Panc1 (cell line): ENCODE results near the gene ITGB5. TPM values are rescaled to one million over a fixed set of nuclear protein-coding genes. Genes with fewer than 3 reads are reported as not detected.

Experiments used
- ATAC-seq: fragments of 200-7000 bp; cut with Tn5 transposase; 2 replicates; pipeline ENCODE4 v1.9.1; 2020; ENCODE audit warnings: mild to moderate bottlenecking, moderate library complexity
- BruUV-seq: library from RNA; stranded (reverse); fragments of 400-500 nt; replicated peaks from 2 replicates; lab custom pipeline; 2021; lab: Mats Ljungman, UMichigan
- CTCF ChIA-PET: fragments of 300-600 bp; sonication (Branson Sonifier 250); formaldehyde crosslinking; loops from one replicate; lab custom pipeline; 2022; ENCODE audit warnings: antibody characterized with exemption; lab: Charles Lee
- POLR2A ChIA-PET: fragments of 300-600 bp; sonication (Branson Sonifier 250); formaldehyde crosslinking; loops from one replicate; lab custom pipeline; 2022; ENCODE audit warnings: antibody characterized with exemption; lab: Charles Lee
- DNase-seq: peaks from one replicate; pipeline ENCODE4 v3.0.0-alpha.2; 2010; ENCODE audit warnings: low read depth, low spot score
- H3K27ac ChIP-seq: 2 replicates; pipeline ENCODE4 v1.5.1; 2011; ENCODE audit warnings: mild to moderate bottlenecking, low read length, inconsistent platforms
- H3K27me3 ChIP-seq: fragments of 200-500 bp; sonication (Bioruptor generic); 2 replicates; pipeline ENCODE4 v1.6.0; 2014; ENCODE audit warnings: low read length, inconsistent platforms; ENCODE audit not compliant: control insufficient read depth, insufficient read depth
- H3K36me3 ChIP-seq: fragments of 200-500 bp; sonication (Bioruptor generic); 2 replicates; pipeline ENCODE4 v1.5.1; 2014; ENCODE audit warnings: inconsistent platforms, mild to moderate bottlenecking, low read length, moderate library complexity; ENCODE audit not compliant: control insufficient read depth, insufficient read depth
- H3K4me1 ChIP-seq: 2 replicates; pipeline ENCODE4 v1.5.1; 2011; ENCODE audit warnings: inconsistent platforms, mild to moderate bottlenecking, low read length, moderate library complexity; ENCODE audit not compliant: control insufficient read depth, insufficient read depth
- H3K4me3 ChIP-seq, 2 experiments: 2 replicates each; pipeline ENCODE4 v1.5.1; 2011 to 2012; ENCODE audit warnings: low read depth in 2 of 2, low read length in 2 of 2, mild to moderate bottlenecking in 2 of 2, inconsistent platforms in 1 of 2, moderate library complexity in 1 of 2
- H3K9me3 ChIP-seq: fragments of 200-500 bp; sonication (Bioruptor generic); 2 replicates; pipeline ENCODE4 v1.5.1; 2014; ENCODE audit warnings: low read depth, mild to moderate bottlenecking, inconsistent platforms, low read length, moderate library complexity; ENCODE audit not compliant: control insufficient read depth, insufficient read depth
- POLR2AphosphoS5 ChIP-seq: IDR thresholded peaks from 2 replicates; pipeline ENCODE4 v1.6.1; 2012; ENCODE audit warnings: mild to moderate bottlenecking, low read depth, low read length, moderate library complexity
- SIN3A ChIP-seq: IDR thresholded peaks from 2 replicates; pipeline ENCODE4 v1.6.1; 2012; ENCODE audit warnings: low read depth, mild to moderate bottlenecking, low read length, moderate library complexity, borderline replicate concordance; ENCODE audit not compliant: insufficient read depth
- TCF7L2 ChIP-seq: IDR thresholded peaks from 2 replicates; pipeline ENCODE4 v1.6.1; 2011; ENCODE audit warnings: mild to moderate bottlenecking, low read depth, low read length, inconsistent platforms
- in situ Hi-C: cut with HindIII; loops from 2 replicates; pipeline ENCODE4 v1.10.0; 2016; ENCODE audit warnings: low sequenced_read_pairs, low pct_unique_long_range_greater_than_20kb
- intact Hi-C: fragments of 100-400 bp; cut with micrococcal nuclease; formaldehyde crosslinking; loops from one replicate; pipeline ENCODE4 v1.10.0; 2022; ENCODE audit not compliant: unreplicated experiment
- total RNA-seq: library from RNA; stranded (reverse); gene quantifications from one replicate; pipeline ENCODE4 v1.2.1, GENCODE V29; 2021; ENCODE audit not compliant: unreplicated experiment
- TF ChIP-seq, protein P1 (sequence below): fragments of 450-650 bp; IDR thresholded peaks from 2 replicates; pipeline ENCODE4 v1.5.1; 2017; ENCODE audit warnings: mild to moderate bottlenecking
- TF ChIP-seq, protein P2 (sequence below), 2 experiments: IDR thresholded peaks; 2 replicates each; pipeline ENCODE4 v1.6.1; 2011 to 2012; ENCODE audit warnings: low read depth in 2 of 2, control low read depth in 1 of 2, low read length in 1 of 2, mild to moderate bottlenecking in 1 of 2, moderate library complexity in 1 of 2; ENCODE audit not compliant: insufficient read depth in 1 of 2

Gene ITGB5
- total RNA-seq, 1 experiment from 2014 or later, result 446 TPM

DNA sequence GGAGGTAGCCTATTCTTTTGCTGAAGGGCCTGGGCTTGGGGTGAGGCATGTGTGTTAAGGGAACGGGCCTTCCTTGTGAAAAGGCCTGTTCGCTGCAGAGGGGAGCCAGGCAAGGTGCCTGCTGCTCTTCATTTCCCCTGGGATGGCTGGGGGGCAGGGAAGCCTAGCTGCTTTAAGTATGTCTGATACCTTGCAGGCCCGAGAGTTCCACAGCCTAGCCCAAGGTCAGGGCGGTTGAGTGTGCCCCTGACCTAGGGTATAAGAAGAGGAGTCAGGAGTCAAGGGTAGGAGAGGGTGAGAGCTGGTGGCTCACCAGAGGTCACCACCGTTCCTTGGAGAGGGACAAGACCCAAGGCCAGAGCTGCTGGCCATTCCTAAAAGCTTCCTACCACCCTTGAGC lies 110.3 kb downstream of the ITGB5 start:
- no TSS peak for BruUV-seq
- no peak overlapping the region for H3K4me3 ChIP-seq
- no peak for TF ChIP-seq SIN3A
- TF ChIP-seq, protein P1, sequence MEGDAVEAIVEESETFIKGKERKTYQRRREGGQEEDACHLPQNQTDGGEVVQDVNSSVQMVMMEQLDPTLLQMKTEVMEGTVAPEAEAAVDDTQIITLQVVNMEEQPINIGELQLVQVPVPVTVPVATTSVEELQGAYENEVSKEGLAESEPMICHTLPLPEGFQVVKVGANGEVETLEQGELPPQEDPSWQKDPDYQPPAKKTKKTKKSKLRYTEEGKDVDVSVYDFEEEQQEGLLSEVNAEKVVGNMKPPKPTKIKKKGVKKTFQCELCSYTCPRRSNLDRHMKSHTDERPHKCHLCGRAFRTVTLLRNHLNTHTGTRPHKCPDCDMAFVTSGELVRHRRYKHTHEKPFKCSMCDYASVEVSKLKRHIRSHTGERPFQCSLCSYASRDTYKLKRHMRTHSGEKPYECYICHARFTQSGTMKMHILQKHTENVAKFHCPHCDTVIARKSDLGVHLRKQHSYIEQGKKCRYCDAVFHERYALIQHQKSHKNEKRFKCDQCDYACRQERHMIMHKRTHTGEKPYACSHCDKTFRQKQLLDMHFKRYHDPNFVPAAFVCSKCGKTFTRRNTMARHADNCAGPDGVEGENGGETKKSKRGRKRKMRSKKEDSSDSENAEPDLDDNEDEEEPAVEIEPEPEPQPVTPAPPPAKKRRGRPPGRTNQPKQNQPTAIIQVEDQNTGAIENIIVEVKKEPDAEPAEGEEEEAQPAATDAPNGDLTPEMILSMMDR, result no peak
- TF ChIP-seq POLR2AphosphoS5, result no peak
- TF ChIP-seq TCF7L2, result no peak
- TF ChIP-seq, protein P2, sequence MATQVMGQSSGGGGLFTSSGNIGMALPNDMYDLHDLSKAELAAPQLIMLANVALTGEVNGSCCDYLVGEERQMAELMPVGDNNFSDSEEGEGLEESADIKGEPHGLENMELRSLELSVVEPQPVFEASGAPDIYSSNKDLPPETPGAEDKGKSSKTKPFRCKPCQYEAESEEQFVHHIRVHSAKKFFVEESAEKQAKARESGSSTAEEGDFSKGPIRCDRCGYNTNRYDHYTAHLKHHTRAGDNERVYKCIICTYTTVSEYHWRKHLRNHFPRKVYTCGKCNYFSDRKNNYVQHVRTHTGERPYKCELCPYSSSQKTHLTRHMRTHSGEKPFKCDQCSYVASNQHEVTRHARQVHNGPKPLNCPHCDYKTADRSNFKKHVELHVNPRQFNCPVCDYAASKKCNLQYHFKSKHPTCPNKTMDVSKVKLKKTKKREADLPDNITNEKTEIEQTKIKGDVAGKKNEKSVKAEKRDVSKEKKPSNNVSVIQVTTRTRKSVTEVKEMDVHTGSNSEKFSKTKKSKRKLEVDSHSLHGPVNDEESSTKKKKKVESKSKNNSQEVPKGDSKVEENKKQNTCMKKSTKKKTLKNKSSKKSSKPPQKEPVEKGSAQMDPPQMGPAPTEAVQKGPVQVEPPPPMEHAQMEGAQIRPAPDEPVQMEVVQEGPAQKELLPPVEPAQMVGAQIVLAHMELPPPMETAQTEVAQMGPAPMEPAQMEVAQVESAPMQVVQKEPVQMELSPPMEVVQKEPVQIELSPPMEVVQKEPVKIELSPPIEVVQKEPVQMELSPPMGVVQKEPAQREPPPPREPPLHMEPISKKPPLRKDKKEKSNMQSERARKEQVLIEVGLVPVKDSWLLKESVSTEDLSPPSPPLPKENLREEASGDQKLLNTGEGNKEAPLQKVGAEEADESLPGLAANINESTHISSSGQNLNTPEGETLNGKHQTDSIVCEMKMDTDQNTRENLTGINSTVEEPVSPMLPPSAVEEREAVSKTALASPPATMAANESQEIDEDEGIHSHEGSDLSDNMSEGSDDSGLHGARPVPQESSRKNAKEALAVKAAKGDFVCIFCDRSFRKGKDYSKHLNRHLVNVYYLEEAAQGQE (IDR thresholded peaks at IDR 0.05; ENCODE audit: insufficient read depth in 1 of 2, low read depth in 2 of 2, low read length in 1 of 2), result no peak
- ChIA-PET POLR2A (no interaction called here), CTCF (no interaction called here)
- intact Hi-C loops (no loop called here), in situ Hi-C loops (no loop called here)
- no peak overlapping the region for H3K27ac ChIP-seq
- no peak for DNase-seq
- H3K9me3 ChIP-seq, result no peaks in the 10 kb centered on the region
- ATAC-seq, result no peak
- H3K36me3 ChIP-seq, result no peaks in the 10 kb centered on the region
- H3K27me3 ChIP-seq, result no peaks in the 10 kb centered on the region
- peaks cover 38% of the 10 kb centered on the region for H3K4me1 ChIP-seq

DNA sequence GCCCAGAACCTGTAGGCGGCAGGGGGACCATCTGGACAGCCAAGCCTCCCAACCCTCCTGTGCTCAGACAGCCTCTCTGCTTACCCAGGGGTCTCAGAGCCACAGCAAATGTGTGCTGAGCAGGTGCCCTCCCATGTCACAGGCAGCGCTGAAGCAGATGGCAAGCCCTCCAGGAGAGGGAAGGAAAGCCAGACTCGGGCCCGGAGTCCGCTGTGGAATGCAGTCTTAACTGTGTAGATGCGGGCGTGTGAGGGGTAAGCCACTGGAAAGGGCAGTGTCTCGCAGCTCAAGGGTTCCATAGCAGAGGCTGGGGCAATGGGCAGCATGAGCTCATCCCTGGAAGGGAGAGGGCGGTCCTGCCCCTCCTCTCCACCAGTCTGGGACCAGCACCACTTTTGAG lies 111.3 kb downstream of the ITGB5 start:
- peaks cover 30% of the 10 kb centered on the region for H3K4me1 ChIP-seq
- intact Hi-C loops, result no loop called here
- in situ Hi-C loops, result no loop called here
- no peak for TF ChIP-seq TCF7L2
- TF ChIP-seq, protein P1, result no peak
- no peak for TF ChIP-seq POLR2AphosphoS5
- TF ChIP-seq, protein P2 (IDR thresholded peaks at IDR 0.05; ENCODE audit: insufficient read depth in 1 of 2, low read depth in 2 of 2, low read length in 1 of 2), result no peak
- TF ChIP-seq SIN3A, result no peak
- no peaks in the 10 kb centered on the region for H3K9me3 ChIP-seq
- no peaks in the 10 kb centered on the region for H3K36me3 ChIP-seq
- H3K27ac ChIP-seq, result no peak overlapping the region; the same call in 1 of the 2 replicates
- DNase-seq (no peak), ATAC-seq (no peak)
- no TSS peak for BruUV-seq
- no peaks in the 10 kb centered on the region for H3K27me3 ChIP-seq
- CTCF ChIA-PET, result no interaction called here
- POLR2A ChIA-PET, result no interaction called here
- no peak overlapping the region for H3K4me3 ChIP-seq
